ENCODE data around the gene RANGAP1.
A peak's percentile ranks its signal among the peaks of the same experiment; 100 is the strongest.

Gene RANGAP1
- total RNA-seq, result 119 to 257 reads per million in 2 donors

GRCh38 chr22:41285820-41286638 lies at the start of gene RANGAP1:
TSS of gene RANGAP1 (minus strand) at chr22:41286187. CDS start at chr22:41281044, 5,143 bp downstream.
- DNase-seq, result peak; percentile 95 to 100 (median 98)

DNA sequence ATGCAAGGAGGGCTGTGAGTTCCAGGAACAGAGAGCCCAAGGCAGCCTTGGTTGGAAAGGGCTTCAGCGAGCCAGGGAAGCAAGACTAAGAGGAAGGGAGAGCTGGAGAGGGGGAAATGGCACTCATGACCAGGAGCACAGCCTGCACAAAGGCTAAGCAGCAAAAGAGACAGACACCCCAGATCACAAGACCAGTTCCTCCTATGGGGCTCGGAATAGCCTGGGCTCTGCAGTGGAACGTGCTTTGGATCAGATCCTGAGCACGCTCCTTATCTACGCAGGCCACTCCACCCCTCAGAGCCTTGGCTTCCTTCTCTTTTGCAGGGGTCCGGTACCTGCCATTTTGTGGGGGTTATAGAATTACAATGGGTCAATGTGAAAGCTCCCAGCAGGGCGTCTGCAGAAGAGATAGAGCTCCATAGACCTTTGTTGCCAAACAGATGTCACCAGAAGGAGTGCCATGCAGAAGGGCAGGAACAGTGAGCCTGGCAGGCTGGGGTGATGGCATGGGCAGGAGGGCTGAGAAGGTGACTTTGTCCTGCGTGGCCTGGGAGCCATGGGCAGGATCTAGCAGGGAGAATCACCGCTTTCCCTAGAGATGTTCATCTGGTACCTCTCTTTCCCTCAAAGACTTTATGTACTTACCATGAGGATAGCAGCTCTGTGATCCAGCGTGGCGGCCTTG lies 49.1 kb upstream of the RANGAP1 start:
- DNase-seq, result no peak

DNA sequence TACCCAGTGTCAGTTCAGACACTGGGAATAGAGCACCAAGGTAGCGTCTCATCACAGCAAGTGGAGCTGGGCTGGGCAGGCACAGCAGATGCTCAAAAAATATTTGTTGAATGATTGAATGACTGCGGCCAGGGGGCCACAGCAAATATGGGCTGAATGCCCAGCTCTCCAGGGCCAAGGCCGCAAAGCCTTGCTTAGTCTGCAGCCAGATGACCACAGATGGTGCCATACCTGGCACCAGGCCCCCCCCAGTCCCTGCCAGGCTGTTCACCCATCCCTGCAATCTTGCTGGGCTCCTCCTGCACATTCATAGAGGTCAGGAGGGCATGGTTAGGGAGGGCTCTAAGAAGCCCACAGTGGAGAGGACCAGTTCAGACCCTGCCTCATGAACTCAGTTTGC lies 48.2 kb upstream of the RANGAP1 start:
- DNase-seq, result no peak

DNA sequence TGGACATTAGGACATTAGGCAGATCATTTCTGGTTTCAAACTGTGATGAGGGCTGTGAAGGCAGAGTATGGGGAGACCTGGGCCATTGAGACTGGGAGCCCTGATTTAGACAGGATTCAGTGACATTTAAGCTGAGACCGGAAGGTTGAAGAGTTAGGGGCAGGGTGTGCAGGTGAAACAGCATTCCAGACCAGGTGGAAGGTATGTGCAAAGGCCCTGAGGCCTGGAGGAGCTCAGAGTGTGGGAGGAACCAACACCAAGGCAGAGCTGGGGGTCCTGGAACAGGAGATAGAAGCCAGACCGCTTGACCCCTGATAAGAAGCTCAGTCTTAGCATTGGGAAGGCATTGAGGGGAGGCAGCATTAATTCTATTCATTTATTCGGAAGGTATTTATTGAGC lies 47.8 kb upstream of the RANGAP1 start:
- no peak for DNase-seq

- DNase-seq, result no peak
These were observed 46.4 kb upstream of the RANGAP1 start for GRCh38 chr22:41332217-41332939.

DNA sequence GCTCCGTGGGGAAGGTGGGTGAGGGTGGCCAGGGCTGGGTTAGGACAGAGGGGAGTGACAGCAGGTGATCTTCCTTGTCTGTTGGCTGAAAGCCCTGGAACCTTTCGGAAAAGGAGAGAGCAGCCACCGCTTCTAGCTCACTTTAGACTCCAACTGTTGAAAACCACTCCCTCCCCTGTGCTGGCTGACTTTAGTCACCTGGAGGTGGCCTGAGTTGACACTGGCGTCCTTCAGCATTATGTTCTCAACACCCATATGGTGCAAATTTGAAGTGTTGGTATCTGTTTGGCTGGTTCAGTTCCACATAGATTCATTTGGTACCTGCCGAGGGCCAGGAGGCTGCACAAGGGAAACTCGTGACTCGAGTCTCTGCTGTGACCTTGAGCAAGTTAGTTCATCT lies 44.2 kb upstream of the RANGAP1 start:
- no peak for DNase-seq

- DNase-seq, result no peak
These were observed 41.1 kb upstream of the RANGAP1 start for GRCh38 chr22:41327124-41327523.

DNA sequence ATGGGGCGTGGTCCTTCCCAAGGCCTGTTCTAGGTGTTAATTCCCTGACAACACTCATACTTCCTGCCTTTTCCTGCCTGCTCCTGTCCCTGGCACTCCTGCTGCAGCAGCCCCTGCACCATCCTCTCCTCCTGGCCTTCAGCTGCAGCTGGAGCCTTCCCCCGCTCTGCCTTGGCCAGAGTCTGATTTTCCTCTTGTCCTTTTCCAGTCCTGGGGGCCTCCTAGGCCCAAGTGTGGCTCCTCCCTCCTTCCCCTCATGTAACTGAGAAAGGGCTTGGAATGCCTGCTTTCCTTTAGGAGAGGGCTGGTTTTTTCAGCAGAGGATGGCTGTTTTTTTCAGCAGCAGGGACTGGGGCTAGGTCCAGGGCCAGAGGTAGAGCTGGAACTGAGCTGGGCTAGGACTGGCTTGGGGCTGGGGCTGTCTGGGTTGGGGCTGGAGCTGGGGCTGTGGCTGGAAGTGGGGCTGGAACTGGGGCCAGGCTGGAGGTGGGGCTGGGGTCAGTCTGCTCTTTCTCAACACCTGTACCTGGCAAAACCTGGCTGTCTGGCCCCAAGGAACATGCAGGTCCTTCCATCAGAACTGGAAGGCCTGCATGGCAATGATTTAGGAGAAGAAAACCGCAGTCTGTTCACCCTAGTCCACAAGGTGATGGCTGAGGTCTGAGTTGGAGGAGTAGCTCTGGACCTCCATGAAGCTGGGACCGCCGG lies 39.0 kb upstream of the RANGAP1 start:
- no peak for DNase-seq

- no peak for DNase-seq
These were observed 34.6 kb upstream of the RANGAP1 start for GRCh38 chr22:41320416-41321240.

DNA sequence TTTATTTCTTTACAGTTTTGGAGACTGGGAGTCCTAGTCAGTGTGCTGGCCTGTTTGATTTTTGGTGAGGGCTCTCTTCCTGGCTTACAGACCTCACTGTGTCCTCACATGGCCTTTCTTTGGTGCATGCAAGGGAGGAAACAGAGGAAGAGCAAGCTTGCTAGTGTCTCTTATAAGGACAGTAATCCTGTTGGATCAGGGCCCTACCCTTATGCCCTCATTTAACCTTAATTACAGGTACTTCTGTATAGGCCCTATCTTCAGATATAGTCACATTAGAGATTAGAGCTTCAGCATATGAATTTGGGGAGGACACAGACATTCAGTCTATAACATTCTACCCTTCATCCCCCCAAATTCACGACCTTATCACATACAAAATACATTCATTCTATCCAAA lies 29.6 kb upstream of the RANGAP1 start:
- DNase-seq, result no peak

- DNase-seq, result no peak
These were observed 28.8 kb upstream of the RANGAP1 start for GRCh38 chr22:41314821-41315220.

DNA sequence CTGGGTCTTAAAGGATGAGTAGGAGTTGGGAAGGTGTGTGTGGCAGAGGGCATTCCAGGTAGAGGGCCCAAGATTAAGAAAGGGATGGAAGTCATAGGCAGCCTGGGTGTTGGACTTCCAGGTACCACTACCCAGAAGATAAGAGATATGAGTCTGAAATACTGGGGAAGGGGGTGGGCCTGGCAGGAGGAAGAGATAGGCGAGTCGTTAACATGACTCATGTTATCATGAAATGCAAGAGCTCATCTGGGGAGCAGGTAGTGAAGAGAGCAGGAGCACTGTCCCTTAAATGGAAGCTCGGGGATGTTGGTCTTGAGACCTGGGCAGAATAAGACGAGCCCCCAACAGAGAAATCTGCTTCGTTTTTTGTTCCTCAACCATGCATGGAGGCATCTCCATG lies 25.5 kb upstream of the RANGAP1 start:
- no peak for DNase-seq

DNA sequence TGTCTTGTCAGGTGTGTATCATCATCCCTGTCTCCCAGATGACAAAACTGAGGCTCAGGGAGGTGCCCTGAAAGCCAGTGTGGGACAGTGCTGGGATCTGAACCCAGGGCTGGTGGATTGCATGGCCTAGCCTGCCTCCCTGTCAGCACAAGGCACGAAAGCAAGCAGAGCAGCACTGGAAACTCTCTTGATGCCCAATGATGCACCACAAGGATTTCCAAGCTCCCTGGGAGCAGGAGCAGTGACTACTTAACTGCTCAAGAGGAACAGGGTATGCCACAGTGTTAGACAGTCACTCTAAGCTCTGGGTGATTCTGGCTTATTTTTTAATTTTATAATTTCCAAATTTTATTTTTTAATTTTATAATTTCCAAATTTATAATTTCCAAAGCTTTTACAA lies 24.3 kb upstream of the RANGAP1 start:
- no peak for DNase-seq

GRCh38 chr22:41308544-41308947 lies 22.6 kb upstream of the RANGAP1 start:
- no peak for DNase-seq

- DNase-seq, result no peak
These were observed 22.1 kb upstream of the RANGAP1 start for GRCh38 chr22:41308054-41308453.

DNA sequence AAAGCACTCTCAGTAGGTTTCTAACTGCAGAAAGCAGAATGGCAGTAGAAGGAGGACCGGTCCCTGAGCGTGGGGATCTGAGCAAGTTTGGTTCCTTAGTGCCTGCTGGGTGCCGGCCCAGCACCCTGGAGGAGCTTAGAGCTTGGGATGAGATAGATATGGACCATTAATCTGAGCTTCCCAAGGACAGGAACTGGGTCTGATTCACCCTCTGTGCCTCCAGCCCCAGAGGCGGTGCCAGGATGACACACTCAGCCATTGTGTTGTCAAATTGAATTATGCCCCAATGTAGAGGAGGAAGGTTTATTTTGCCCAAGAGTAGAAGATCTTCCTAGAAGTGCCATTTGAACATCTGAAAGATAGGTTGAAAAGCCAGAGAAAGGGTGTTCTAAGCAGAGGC lies 19.7 kb upstream of the RANGAP1 start:
- DNase-seq, result no peak

- DNase-seq, result no peak
These were observed 16.8 kb upstream of the RANGAP1 start for GRCh38 chr22:41302811-41303210.

- DNase-seq, result peak in 1 of 5 experiments; percentile 15
These were observed 16.2 kb upstream of the RANGAP1 start for GRCh38 chr22:41302021-41302767.

DNA sequence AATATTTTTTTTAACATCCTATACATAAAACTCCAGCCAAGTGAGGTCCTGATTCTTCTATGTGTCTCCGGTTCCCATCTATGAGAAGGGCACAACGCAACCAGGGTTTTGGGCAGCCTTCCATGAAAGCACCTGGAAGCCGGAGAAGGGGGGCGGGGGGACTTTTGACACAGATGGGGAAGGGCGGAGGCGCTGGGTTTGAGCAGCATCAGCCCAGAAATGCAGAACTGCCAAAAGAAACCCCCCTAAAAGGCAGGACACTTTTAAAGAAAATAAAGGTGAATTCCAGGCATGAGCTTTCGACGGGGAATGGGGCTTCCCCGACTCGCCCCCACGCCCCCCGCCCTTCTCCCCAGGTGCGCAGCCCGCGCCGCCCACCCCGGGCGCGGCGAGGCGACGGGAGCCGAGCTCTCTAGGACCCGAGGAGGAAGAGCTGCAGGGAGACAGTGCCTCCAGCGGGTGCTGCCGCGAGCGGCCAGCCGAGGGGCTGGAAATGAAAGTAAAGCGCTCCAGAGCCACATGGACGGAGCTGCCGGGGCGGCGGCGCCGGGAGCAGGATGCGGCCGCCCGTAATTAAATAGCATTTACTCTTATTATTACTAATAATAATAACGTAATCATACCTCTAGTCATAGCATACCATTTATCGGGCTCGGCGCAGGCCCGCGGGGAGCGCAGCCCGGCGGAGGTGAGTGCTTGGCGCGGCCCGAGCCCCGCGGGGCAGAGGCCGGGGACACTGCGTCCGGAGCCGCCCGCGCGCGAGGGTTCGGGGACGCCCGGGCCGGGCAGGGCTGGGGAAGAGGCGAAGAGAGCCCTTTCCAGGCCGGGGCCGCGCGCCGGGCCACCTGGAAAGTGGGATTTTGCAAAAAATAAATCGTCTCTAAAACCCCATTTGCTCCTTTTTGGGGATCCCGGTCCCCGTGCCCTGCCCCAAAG lies 15.4 kb upstream of the RANGAP1 start, which contains the start of gene ZC3H7B:
Gene ZC3H7B (plus strand): TSS at position 441 of the 936 bp plus-strand sequence. CDS start 19,136 bp downstream, outside the sequence.
- peak; percentile 76 to 91 (median 78) for DNase-seq

- DNase-seq, result no peak
These were observed 14.7 kb upstream of the RANGAP1 start for GRCh38 chr22:41300661-41301060.

Measured in T-helper 2 cell (primary cell).